LNCAP (cell line): Measurements from ENCODE around the gene SERPINA3.

ENCODE experiments used
- TF ChIP-seq, protein P1 (sequence below): fragments of 450-650 bp; IDR thresholded peaks from 2 replicates; pipeline ENCODE4 v1.5.1; 2017; ENCODE audit warnings: mild to moderate bottlenecking

The SERPINA3 gene

DNA sequence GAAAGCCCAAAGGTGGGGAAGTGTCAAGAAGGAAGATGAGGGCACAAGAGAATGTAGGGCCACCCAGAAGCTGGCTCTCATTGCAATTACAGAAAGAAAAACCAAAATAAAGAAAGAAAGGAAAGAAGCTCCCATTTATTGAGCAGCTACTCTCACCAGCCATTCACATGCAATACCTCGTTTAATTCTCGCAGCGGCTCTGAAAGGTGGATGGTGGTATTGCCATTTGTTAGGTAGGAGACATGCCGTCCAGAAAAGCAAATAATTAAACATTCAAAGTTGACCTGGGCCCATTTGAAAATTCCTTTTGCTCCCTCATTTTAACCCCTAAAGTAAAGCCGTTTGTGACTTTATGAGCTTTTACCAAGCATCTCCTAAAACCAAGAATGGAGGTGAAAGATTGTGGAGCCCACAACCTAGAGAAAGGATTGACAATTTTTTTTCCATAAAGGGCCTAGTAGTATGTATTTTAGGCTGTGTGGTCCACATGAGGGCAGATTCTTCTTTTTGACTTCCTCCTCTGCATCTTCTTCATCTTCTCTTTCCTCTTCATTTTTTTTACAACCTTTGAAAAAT lies 5.3 kb downstream of the SERPINA3 start:
- TF ChIP-seq, protein P1, sequence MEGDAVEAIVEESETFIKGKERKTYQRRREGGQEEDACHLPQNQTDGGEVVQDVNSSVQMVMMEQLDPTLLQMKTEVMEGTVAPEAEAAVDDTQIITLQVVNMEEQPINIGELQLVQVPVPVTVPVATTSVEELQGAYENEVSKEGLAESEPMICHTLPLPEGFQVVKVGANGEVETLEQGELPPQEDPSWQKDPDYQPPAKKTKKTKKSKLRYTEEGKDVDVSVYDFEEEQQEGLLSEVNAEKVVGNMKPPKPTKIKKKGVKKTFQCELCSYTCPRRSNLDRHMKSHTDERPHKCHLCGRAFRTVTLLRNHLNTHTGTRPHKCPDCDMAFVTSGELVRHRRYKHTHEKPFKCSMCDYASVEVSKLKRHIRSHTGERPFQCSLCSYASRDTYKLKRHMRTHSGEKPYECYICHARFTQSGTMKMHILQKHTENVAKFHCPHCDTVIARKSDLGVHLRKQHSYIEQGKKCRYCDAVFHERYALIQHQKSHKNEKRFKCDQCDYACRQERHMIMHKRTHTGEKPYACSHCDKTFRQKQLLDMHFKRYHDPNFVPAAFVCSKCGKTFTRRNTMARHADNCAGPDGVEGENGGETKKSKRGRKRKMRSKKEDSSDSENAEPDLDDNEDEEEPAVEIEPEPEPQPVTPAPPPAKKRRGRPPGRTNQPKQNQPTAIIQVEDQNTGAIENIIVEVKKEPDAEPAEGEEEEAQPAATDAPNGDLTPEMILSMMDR = no peak

GRCh38 chr14:94617988-94618822 lies 6.0 kb downstream of the SERPINA3 start:
- TF ChIP-seq, protein P1 = no peak

DNA sequence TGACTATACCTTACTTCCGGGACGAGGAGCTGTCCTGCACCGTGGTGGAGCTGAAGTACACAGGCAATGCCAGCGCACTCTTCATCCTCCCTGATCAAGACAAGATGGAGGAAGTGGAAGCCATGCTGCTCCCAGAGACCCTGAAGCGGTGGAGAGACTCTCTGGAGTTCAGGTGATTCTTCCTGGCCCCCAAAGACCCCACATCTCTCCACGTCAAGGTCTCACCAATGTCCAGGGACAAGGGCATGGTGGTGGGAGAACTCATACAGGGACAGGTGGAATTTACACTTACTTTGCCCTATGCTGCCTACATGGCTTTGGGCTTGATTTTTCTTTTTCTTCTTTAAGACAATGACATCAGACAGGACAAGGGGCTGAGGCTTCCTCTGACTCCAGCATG lies 7.1 kb downstream of the SERPINA3 start:
- TF ChIP-seq, protein P1 = no peak

GRCh38 chr14:94620597-94620996 lies 8.4 kb downstream of the SERPINA3 start:
- TF ChIP-seq, protein P1 = no peak

DNA sequence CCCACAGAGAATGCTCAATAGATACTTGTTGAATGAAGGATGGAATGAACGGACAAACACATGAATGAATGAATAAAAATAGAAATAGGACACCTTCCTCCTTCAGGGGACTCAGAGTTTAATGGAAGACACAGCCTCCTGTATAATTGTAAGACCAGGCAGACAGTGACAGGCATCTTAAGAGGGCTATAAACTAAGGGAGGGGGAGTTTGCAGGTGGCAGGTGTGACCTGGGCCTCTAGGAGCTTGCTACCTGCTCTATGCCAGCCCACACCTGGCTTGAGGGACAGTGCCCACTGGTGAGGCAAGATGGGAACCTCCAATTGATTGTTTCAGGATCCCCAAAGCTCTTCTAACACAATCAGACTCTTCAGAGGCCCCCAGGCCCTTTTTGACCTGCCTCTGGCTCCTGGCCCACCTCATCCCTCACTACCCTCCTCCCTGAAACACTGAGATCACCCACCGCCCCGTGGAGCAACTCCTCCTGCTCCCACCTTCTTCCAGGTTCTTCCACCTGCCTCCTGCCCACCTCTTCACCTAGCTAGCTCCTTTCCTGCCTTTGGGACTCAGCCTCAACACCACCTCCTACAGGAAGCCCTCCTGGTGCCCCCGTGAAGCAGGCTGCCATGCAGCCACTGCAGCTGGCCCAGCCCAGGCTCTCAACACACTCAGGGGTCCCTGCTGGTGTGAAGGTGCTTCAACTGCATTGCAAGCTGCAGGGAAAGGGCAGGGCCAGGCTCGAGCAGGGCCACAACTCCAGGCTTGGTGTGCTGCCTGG lies 9.4 kb downstream of the SERPINA3 start:
- TF ChIP-seq, protein P1 = no peak

GRCh38 chr14:94622653-94623421 lies 10.6 kb downstream of the SERPINA3 start:
- TF ChIP-seq, protein P1 = no peak

GRCh38 chr14:94623422-94623809 lies 11.2 kb downstream of the SERPINA3 start:
- TF ChIP-seq, protein P1 = no peak
